RWPE1 (cell line): ENCODE measurements around the gene ICAM3.
"Not testable (repeated sequence)": the region's sequence is repeated elsewhere in the genome, so short reads cannot be mapped to it uniquely, and the experiment has no call there.

Source experiments
- CTCF ChIA-PET: fragments of 350-600 bp; sonication (Branson Sonifier 250); formaldehyde crosslinking; extraction: SDS; loops from one replicate; lab custom pipeline; 2021; lab: Yijun Ruan, JAX
- POLR2A ChIA-PET: fragments of 400-600 bp; formaldehyde crosslinking; extraction: SDS; loops from one replicate; lab custom pipeline; 2020; ENCODE audit warnings: antibody characterized with exemption; ENCODE audit not compliant: low non-redundant PET; lab: Yijun Ruan, JAX
- DNase-seq: peaks from one replicate; pipeline ENCODE4 v3.0.0; 2012; ENCODE audit warnings: low spot score
- H3K27ac ChIP-seq: fragments of 450-650 bp; 2 replicates; pipeline ENCODE4 v1.5.1; 2017
- TF ChIP-seq, protein P1 (sequence below): fragments of 450-650 bp; conservative IDR thresholded peaks from 2 replicates; pipeline ENCODE4 v1.5.1; 2017; ENCODE audit warnings: low read depth, mild to moderate bottlenecking

Gene ICAM3, protein sequence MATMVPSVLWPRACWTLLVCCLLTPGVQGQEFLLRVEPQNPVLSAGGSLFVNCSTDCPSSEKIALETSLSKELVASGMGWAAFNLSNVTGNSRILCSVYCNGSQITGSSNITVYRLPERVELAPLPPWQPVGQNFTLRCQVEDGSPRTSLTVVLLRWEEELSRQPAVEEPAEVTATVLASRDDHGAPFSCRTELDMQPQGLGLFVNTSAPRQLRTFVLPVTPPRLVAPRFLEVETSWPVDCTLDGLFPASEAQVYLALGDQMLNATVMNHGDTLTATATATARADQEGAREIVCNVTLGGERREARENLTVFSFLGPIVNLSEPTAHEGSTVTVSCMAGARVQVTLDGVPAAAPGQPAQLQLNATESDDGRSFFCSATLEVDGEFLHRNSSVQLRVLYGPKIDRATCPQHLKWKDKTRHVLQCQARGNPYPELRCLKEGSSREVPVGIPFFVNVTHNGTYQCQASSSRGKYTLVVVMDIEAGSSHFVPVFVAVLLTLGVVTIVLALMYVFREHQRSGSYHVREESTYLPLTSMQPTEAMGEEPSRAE

DNA sequence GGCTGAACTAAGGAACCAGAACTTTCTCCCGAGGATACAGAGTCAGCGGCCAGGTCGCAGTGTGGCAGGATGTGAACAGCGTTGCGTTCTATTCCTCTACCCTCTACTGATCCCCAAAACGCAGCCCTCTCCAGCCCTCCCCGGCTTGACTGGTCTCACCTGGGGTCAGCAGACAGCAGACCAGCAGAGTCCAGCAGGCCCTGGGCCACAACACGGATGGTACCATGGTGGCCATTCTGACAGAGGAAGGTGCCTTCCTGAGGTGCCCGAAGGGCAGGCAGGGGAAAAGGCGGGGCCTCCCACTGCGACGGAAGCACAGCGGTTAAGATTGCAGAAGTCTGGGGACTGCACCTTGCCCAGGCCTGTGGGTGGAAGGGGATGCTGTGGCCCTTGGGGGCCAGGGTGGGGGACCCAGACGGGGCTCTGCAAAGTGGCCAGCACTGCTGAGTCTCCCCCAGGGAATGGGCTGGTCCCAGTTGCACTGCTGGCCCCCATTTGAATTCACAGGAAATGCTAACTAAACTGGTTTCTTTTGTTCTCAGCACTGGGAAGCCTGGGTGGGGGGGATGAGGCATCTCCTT lies at the start of gene ICAM3:
ICAM3 (minus strand) TSS at position 245 of the 581 bp plus-strand sequence; CDS start at position 235, 10 bp downstream.
- no peak for DNase-seq
- TF ChIP-seq, protein P1, sequence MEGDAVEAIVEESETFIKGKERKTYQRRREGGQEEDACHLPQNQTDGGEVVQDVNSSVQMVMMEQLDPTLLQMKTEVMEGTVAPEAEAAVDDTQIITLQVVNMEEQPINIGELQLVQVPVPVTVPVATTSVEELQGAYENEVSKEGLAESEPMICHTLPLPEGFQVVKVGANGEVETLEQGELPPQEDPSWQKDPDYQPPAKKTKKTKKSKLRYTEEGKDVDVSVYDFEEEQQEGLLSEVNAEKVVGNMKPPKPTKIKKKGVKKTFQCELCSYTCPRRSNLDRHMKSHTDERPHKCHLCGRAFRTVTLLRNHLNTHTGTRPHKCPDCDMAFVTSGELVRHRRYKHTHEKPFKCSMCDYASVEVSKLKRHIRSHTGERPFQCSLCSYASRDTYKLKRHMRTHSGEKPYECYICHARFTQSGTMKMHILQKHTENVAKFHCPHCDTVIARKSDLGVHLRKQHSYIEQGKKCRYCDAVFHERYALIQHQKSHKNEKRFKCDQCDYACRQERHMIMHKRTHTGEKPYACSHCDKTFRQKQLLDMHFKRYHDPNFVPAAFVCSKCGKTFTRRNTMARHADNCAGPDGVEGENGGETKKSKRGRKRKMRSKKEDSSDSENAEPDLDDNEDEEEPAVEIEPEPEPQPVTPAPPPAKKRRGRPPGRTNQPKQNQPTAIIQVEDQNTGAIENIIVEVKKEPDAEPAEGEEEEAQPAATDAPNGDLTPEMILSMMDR: no peak
- CTCF ChIA-PET: no interaction called here
- POLR2A ChIA-PET: no interaction called here
- H3K27ac ChIP-seq: no peak within 1 kb of the TSS

DNA sequence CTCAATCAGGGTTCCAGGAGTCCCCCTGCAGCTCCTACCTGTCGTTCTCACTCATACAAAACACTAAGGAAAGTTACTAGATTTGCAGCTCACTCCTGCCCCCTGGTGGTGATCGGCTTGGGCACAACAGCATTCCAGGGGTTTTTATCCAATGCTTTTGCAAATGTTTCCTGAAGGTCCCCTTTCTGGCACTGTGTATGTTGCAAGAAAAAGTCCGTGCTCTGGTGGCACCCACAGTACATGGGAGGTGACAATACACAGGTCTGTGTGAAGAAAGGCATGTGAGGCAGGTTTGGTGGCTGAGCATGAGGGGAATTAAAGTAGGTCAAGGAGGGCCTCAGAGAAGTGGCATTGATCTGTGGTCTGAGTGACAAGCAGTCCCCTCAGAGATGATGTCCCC lies 49.5 kb upstream of the ICAM3 start:
- CTCF ChIA-PET: interaction anchor here (0.6 to 2.3 kb wide), 14 partner anchors 8 to 458 kb away, joined by 3 to 36 read pairs (median 4); partner anchors contain the start of genes ICAM1 and TYK2
- TF ChIP-seq, protein P1: peak; percentile 90
- no peak overlapping the region for H3K27ac ChIP-seq
- POLR2A ChIA-PET: interaction anchor here (0.7 to 1.6 kb wide), 2 partner anchors 9 to 120 kb away, joined by 5 to 6 read pairs; partner anchors contain the start of gene TYK2
- DNase-seq: peak; percentile 64

DNA sequence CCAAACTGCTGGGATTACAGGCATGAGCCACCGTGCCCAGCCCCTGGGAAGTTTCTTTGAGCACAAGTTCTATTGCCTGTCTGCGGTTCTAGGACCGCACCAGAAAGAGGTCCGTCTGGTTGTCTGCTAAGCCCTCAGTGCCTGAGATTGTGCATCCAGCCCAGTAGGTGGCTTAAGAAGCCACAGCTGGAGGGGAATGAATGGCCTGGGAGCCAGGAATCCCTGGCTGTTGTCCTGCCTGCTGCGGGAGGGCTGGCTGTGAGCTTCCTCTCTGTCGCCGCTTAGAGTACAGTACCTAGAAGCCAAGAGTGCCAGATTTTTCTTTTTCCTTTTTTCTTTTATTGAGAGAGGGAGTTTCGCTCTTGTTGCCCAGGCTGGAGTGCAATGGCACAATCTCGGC lies 45.2 kb upstream of the ICAM3 start:
- TF ChIP-seq, protein P1: no peak
- POLR2A ChIA-PET: no interaction called here
- no peak for DNase-seq
- no peak overlapping the region for H3K27ac ChIP-seq
- CTCF ChIA-PET: interaction anchor here (1.0 to 1.1 kb wide), 2 partner anchors 93 to 126 kb away, joined by 3 to 4 read pairs; no protein-coding TSS in a partner anchor

DNA sequence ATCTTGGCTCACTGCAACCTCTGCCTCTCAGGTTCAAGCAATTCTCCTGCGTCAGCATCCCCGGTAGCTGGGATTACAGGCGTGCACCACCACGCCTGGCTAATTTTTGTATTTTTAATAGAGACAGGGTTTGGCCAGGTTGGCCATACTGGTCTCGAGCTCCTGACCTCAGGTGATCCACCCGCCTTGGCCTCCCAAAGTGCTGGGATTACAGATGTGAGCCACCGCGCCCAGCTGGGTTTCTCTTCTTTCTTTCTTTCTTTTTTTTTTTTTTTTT lies 43.7 kb upstream of the ICAM3 start:
- POLR2A ChIA-PET: interaction anchor here (0.6 kb wide), 1 partner anchor 105 kb away, joined by 4 read pairs; no protein-coding TSS in a partner anchor
- CTCF ChIA-PET: interaction anchor here (0.6 kb wide), 1 partner anchor 47 kb away, joined by 6 read pairs; no protein-coding TSS in a partner anchor

DNA sequence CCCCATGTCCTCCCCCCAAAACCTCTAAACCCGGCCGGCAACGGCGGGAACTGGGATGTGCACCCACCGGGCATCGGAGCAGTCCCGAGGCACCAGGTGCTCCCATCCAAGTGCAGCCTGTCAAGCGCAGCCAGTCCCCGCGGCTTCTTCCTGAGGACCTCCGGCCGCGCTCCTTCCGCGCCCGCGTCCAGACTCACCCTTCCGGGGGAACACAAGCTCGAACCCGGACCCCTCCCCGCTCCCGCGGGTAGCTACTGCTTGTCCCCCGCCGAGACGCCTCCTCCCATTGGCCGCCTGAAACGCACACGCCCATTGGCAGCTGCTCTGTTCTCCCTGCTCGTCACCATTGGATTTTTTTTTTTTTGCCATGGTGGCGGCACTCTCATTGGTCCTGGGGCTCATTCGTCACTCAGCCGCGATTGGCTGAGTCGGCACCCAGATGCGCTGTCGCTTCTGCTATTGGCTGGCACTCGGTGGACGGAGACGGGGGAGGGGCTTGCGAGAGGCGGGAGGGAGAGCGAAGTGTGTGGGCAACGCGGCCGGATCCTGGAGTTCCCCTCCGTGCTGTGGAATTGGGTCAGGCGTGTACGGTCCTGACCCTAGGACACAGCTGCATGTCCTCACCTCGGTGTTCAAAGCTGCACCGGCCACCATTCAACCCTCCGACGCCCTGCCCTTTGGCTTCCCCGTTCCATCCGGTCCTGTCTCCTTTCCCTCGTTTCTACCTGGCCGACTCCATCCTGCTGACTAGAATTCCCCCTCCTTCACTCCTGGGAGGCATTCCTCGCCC lies 41.1 kb upstream of the ICAM3 start, which contains the start of gene TYK2:
TYK2 (minus strand) TSS at position 260 of the 790 bp plus-strand sequence. CDS start 2,166 bp downstream, outside the sequence.
- ChIA-PET POLR2A (interaction anchor here (0.6 to 0.9 kb wide), 4 partner anchors 8 to 120 kb away, joined by 3 to 5 read pairs (median 4); partner anchors contain the start of gene ICAM5), CTCF (interaction anchor here (0.7 to 1.5 kb wide), 5 partner anchors 9 to 122 kb away, joined by 3 to 6 read pairs (median 3); no protein-coding TSS in a partner anchor)
- TF ChIP-seq, protein P1: no peak
- peak; percentile 100 for DNase-seq
- H3K27ac ChIP-seq: peak within 1 kb of the TSS; percentile 84

More for the DNA sequence above, 43.7 kb upstream of the ICAM3 start:
- H3K27ac ChIP-seq, DNase-seq: not testable (repeated sequence)

DNA sequence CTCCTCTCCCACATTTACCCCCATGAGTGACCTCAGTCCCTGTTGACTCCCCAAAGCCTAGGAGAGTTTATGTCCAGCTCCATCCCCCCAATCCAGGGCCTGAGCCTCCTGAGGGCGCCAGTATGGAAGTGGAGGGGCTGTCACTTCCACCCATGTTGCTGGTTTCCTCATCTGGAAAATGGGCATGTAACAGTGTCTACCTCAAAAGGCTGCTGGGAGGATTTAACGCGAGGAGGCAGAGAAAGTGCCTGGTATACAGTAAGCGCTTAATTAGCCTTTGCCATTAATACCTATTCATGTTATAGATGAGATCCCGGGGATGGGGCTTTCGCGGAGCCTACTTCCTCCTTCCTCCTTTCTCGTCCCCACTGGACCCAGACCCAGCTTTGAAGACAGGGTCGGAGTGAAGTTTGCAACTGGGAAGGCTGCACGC lies 40.5 kb upstream of the ICAM3 start:
- DNase-seq: peak; percentile 30
- peak overlapping the region; percentile 84 for H3K27ac ChIP-seq
- ChIA-PET POLR2A (interaction anchor here (0.6 to 0.9 kb wide), 4 partner anchors 9 to 120 kb away, joined by 3 to 5 read pairs (median 4); partner anchors contain the start of gene ICAM5), CTCF (interaction anchor here (0.7 to 1.1 kb wide), 4 partner anchors 9 to 121 kb away, joined by 3 read pairs; no protein-coding TSS in a partner anchor)
- TF ChIP-seq, protein P1: no peak
